Measurements from ENCODE around the gene FDX1. TPM values are rescaled to one million over a fixed set of nuclear protein-coding genes. Genes with fewer than 3 reads are reported as not detected.

Gene FDX1
- total RNA-seq, 1 experiment from 2014 or later = 14.0 TPM

DNA sequence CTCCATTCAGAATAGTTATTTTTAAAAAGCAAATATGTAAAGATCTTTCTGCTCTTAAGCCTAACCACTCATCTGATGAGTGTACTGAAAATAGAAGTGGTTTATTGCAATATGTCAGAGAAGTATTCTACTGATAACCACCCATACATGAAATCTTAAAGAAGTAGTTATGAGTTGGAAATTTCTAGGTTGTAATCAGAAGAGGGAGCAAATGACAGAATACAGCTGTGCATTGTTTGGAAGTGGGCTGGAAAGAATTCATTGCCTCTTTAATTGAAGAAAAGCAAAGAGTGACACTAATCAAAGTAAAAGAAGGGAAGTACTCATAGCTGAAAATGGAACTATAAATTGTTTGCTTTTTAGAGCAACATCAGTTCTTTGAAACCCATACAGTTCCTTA, 39.4 kb downstream of the FDX1 start:
- H3K27me3 ChIP-seq (ENCODE audit: control insufficient read depth, insufficient read depth, low read length) = no peaks in the 10 kb centered on the region
- no peaks in the 10 kb centered on the region for H3K36me3 ChIP-seq (replicated peaks; ENCODE audit: control insufficient read depth, insufficient read depth, low read length)
- no peak overlapping the region for H3K4me3 ChIP-seq (ENCODE audit: insufficient read depth, low read depth, low read length)
- no peak for DNase-seq

GRCh38 chr11:110470716-110471115, 41.0 kb downstream of the FDX1 start:
- Histone ChIP-seq H3K4me3 (ENCODE audit: insufficient read depth, low read depth, low read length) (no peak overlapping the region), H3K27me3 (ENCODE audit: control insufficient read depth, insufficient read depth, low read length) (no peaks in the 10 kb centered on the region), H3K36me3 (replicated peaks; ENCODE audit: control insufficient read depth, insufficient read depth, low read length) (no peaks in the 10 kb centered on the region)
- DNase-seq = no peak

GRCh38 chr11:110471371-110471770, 41.6 kb downstream of the FDX1 start:
- no peak for DNase-seq
- H3K27me3 ChIP-seq (ENCODE audit: control insufficient read depth, insufficient read depth, low read length) = no peaks in the 10 kb centered on the region
- H3K36me3 ChIP-seq (replicated peaks; ENCODE audit: control insufficient read depth, insufficient read depth, low read length) = no peaks in the 10 kb centered on the region
- no peak overlapping the region for H3K4me3 ChIP-seq (ENCODE audit: insufficient read depth, low read depth, low read length)

DNA sequence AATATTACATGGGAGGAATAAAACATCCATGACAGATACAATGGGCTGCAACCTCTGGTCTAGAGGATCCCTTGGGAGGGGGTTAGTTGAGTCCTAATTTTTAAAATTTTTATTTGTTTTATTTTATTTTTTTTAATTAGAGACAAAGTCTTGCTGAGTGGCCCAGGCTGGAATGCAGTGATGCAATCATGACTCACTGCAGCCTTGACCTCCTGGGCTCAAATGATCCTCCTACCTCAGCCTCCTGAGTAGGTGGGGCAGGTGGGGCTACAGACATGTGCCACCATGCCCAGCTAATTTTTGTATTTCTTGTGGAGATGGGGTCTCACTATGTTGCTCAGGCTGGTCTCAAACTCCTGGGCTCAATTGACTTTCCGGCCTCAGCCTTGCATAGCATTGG, 43.1 kb downstream of the FDX1 start:
- H3K27me3 ChIP-seq (ENCODE audit: control insufficient read depth, insufficient read depth, low read length) = no peaks in the 10 kb centered on the region
- no peak overlapping the region for H3K4me3 ChIP-seq (ENCODE audit: insufficient read depth, low read depth, low read length)
- no peak for DNase-seq
- no peaks in the 10 kb centered on the region for H3K36me3 ChIP-seq (replicated peaks; ENCODE audit: control insufficient read depth, insufficient read depth, low read length)

DNA sequence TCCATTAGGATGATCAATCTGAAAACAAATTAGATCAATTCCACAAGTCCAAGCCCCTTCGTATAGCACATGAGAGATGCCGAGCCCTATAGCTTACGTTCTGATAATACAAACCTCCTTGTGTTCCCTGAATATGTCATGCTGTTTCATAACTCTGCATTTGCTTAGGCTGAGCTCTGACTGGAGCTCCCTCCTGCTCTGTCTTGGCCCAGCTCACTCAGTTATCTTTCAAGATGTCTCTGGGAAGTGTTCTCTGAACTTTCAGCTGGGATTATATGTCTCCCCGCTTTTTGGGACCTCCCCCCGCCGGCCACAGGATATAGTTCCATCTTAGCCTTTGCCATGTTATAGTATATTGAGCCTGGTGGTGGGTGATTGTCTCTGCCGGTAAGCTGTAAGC, 44.0 kb downstream of the FDX1 start:
- no peak for DNase-seq
- Histone ChIP-seq H3K36me3 (replicated peaks; ENCODE audit: control insufficient read depth, insufficient read depth, low read length) (no peaks in the 10 kb centered on the region), H3K27me3 (ENCODE audit: control insufficient read depth, insufficient read depth, low read length) (no peaks in the 10 kb centered on the region), H3K4me3 (ENCODE audit: insufficient read depth, low read depth, low read length) (no peak overlapping the region)

GRCh38 chr11:110474578-110474977, 44.8 kb downstream of the FDX1 start:
- no peaks in the 10 kb centered on the region for H3K36me3 ChIP-seq (replicated peaks; ENCODE audit: control insufficient read depth, insufficient read depth, low read length)
- DNase-seq = peak; percentile 10
- no peak overlapping the region for H3K4me3 ChIP-seq (ENCODE audit: insufficient read depth, low read depth, low read length)
- no peaks in the 10 kb centered on the region for H3K27me3 ChIP-seq (ENCODE audit: control insufficient read depth, insufficient read depth, low read length)

- DNase-seq = no peak
- Histone ChIP-seq H3K4me3 (ENCODE audit: insufficient read depth, low read depth, low read length) (no peak overlapping the region), H3K27me3 (ENCODE audit: control insufficient read depth, insufficient read depth, low read length) (no peaks in the 10 kb centered on the region), H3K36me3 (replicated peaks; ENCODE audit: control insufficient read depth, insufficient read depth, low read length) (no peaks in the 10 kb centered on the region)
Observed at GRCh38 chr11:110475671-110476070, 45.9 kb downstream of the FDX1 start.

GRCh38 chr11:110478410-110478809, 48.7 kb downstream of the FDX1 start:
- Histone ChIP-seq H3K36me3 (replicated peaks; ENCODE audit: control insufficient read depth, insufficient read depth, low read length) (no peaks in the 10 kb centered on the region), H3K4me3 (ENCODE audit: insufficient read depth, low read depth, low read length) (no peak overlapping the region), H3K27me3 (ENCODE audit: control insufficient read depth, insufficient read depth, low read length) (no peaks in the 10 kb centered on the region)
- peak; percentile 70 for DNase-seq

- Histone ChIP-seq H3K27me3 (ENCODE audit: control insufficient read depth, insufficient read depth, low read length) (no peaks in the 10 kb centered on the region), H3K4me3 (ENCODE audit: insufficient read depth, low read depth, low read length) (no peak overlapping the region), H3K36me3 (replicated peaks; ENCODE audit: control insufficient read depth, insufficient read depth, low read length) (no peaks in the 10 kb centered on the region)
- no peak for DNase-seq
Observed at GRCh38 chr11:110479108-110480101, 49.7 kb downstream of the FDX1 start.

GRCh38 chr11:110481523-110481922, 51.8 kb downstream of the FDX1 start:
- no peak for DNase-seq
- H3K4me3 ChIP-seq (ENCODE audit: insufficient read depth, low read depth, low read length) = no peak overlapping the region
- H3K36me3 ChIP-seq (replicated peaks; ENCODE audit: control insufficient read depth, insufficient read depth, low read length) = no peaks in the 10 kb centered on the region

GRCh38 chr11:110486156-110486555, 56.4 kb downstream of the FDX1 start:
- Histone ChIP-seq H3K36me3 (replicated peaks; ENCODE audit: control insufficient read depth, insufficient read depth, low read length) (no peaks in the 10 kb centered on the region), H3K4me3 (ENCODE audit: insufficient read depth, low read depth, low read length) (no peak overlapping the region), H3K27me3 (ENCODE audit: control insufficient read depth, insufficient read depth, low read length) (no peaks in the 10 kb centered on the region)
- no peak for DNase-seq

More at GRCh38 chr11:110481523-110481922, 51.8 kb downstream of the FDX1 start:
- H3K27me3 ChIP-seq (ENCODE audit: control insufficient read depth, insufficient read depth, low read length) = no peaks in the 10 kb centered on the region

DNA sequence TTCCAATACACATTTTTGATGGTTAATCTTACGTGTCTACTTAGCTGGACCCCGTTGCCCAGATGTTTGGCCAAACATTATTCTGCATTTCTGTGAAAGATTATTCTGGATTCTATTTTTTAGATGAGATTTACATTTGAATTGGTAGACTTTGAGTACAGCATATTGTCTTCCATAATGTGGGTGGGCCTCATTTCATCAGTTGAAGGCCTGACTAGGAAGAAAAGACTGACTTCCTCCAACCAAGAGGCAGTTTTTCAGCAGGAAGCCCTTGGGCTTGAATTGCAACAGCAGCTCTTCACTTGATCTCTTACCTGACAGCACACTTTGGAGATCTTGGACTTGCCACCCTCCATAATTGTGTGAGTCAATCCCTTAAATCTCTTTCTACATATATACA, 58.7 kb downstream of the FDX1 start:
- no peaks in the 10 kb centered on the region for H3K36me3 ChIP-seq (replicated peaks; ENCODE audit: control insufficient read depth, insufficient read depth, low read length)
- H3K4me3 ChIP-seq (ENCODE audit: insufficient read depth, low read depth, low read length) = no peak overlapping the region
- no peak for DNase-seq
- no peaks in the 10 kb centered on the region for H3K27me3 ChIP-seq (ENCODE audit: control insufficient read depth, insufficient read depth, low read length)

GRCh38 chr11:110490886-110491285, 61.1 kb downstream of the FDX1 start:
- no peak for DNase-seq
- Histone ChIP-seq H3K4me3 (ENCODE audit: insufficient read depth, low read depth, low read length) (no peak overlapping the region), H3K27me3 (ENCODE audit: control insufficient read depth, insufficient read depth, low read length) (no peaks in the 10 kb centered on the region)

DNA sequence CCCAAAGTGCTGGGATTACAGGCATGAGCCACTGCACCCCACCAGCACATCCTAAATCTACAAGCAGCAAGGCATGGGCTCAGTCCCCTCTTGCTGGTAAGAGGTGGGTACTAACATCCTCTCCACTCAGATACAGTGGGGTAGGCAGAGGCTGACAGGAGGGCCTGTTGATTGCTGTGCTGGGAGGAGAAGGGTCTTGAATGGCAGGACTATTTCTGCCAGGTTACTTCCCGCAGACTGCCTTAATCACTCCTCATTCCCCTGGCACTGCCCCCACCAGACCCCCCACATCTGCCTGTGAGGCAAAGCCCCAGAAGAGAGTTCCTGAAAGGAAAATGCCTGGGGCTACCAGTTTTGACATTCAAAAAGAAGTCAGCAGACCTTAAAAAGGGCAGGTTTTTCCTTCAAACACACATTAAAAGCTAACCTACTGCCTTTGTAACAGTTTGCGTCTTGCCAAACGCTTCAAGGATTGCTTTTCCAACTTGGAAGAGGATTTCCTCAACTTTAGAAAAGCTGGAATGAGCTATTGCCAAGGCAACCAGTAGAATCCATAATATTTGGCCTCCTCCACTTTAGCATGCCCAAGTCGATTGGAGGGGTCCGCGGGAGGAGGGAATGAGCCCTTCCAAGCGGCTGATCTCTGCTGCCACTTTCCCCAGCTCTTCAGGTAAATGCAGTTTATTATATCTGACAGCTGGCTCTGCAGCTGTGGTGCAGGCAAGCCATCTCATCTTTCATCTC, 62.0 kb downstream of the FDX1 start:
- Histone ChIP-seq H3K36me3 (replicated peaks; ENCODE audit: control insufficient read depth, insufficient read depth, low read length) (no peaks in the 10 kb centered on the region), H3K27me3 (ENCODE audit: control insufficient read depth, insufficient read depth, low read length) (no peaks in the 10 kb centered on the region), H3K4me3 (ENCODE audit: insufficient read depth, low read depth, low read length) (no peak overlapping the region)
- DNase-seq = no peak

More at GRCh38 chr11:110490886-110491285, 61.1 kb downstream of the FDX1 start:
- no peaks in the 10 kb centered on the region for H3K36me3 ChIP-seq (replicated peaks; ENCODE audit: control insufficient read depth, insufficient read depth, low read length)

DNA sequence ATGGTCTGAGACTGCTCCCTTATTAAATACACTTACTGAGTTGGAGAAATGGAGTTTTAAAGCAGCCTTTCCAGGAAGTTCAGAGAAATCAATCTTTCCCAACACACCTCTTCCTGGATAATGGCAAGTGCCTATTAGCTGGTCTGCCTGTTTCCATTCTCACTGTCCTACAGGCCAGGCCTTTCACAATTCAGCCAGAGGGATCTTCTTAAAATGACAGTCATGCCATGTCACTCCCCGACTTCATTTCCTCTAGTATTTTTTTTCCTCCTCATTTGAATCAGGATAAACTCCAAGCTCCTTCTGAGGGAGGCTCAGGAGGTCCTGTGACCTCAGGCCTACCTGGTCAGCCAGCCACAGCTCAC, 62.6 kb downstream of the FDX1 start:
- Histone ChIP-seq H3K4me3 (ENCODE audit: insufficient read depth, low read depth, low read length) (no peak overlapping the region), H3K36me3 (replicated peaks; ENCODE audit: control insufficient read depth, insufficient read depth, low read length) (no peaks in the 10 kb centered on the region), H3K27me3 (ENCODE audit: control insufficient read depth, insufficient read depth, low read length) (no peaks in the 10 kb centered on the region)
- no peak for DNase-seq

Data from H7 (cell line).